Right cardiac atrium (tissue), 5 donors: ENCODE results near the gene HDAC7. TPM values are rescaled to one million over a fixed set of nuclear protein-coding genes. Genes with fewer than 3 reads are reported as not detected.
A peak's percentile ranks its signal among the peaks of the same experiment; 100 is the strongest.

Experiments used
- ATAC-seq, 2 donors: fragments of 200-7000 bp; cut with Tn5 transposase; one replicate each; pipeline versions ENCODE4 v1.8.0 to v1.9.1; 2020; ENCODE audit warnings: moderate library complexity in 2 of 2, mild to moderate bottlenecking in 1 of 2
- DNase-seq, 3 donors: peaks; one replicate each; pipeline ENCODE4 v3.0.0-alpha.2; 2020
- H3K27ac ChIP-seq: one replicate; pipeline ENCODE4 v1.5.1; 2013; ENCODE audit warnings: mild to moderate bottlenecking, low read length, control low read depth, moderate library complexity
- H3K27me3 ChIP-seq: one replicate; pipeline ENCODE4 v1.6.1; 2013; ENCODE audit not compliant: control insufficient read depth, insufficient read depth
- H3K4me1 ChIP-seq: one replicate; pipeline ENCODE4 v1.6.1; 2013; ENCODE audit warnings: low read length; ENCODE audit not compliant: control insufficient read depth, insufficient read depth
- H3K4me3 ChIP-seq: one replicate; pipeline ENCODE4 v1.5.1; 2013; ENCODE audit warnings: low read length, control low read depth
- H3K9me3 ChIP-seq: one replicate; pipeline ENCODE4 v1.6.1; 2013; ENCODE audit warnings: low read length; ENCODE audit not compliant: control insufficient read depth
- WGBS: extraction: QIAGEN DNeasy Blood & Tissue Kit; methylation state at CpG from one replicate; pipeline ENCODE4 v1.1.7; 2013; 5-methylcytosine and 5-hydroxymethylcytosine counted together
- intact Hi-C, 4 donors: fragments of 100-400 bp; cut with DNase I; formaldehyde crosslinking; loops; one replicate each; pipeline versions ENCODE4 v1.11.0 to v1.14.0; 2022 to 2023
- polyA plus RNA-seq: library from polyadenylated mRNA; stranded (reverse); fragments of 200-250 nt; gene quantifications from one replicate; pipeline ENCODE4 v1.2.3, GENCODE V29; 2013
- total RNA-seq, 4 donors: library from RNA; stranded (reverse); fragmentation: NEBNext Ultra II Directional; extraction: Animal tissue kit (Norgen Biotek cat#: 25700); gene quantifications; one replicate each; pipeline ENCODE4 v1.2.1, GENCODE V29; 2021
- donor health status: healthy with polysubstance abuse.
- donor health status: DM: no; HTN: yes; CAD: no.
- donor health status: DM: no; HTN: no; CAD: no.
- donor health status: DM: no; HTN: yes; CAD: no; lungs with severe emphysema.
- donor health status: DM: yes; HTN: yes; CAD: no.

HDAC7 gene
- total and polyA plus RNA-seq, 5 donors = 38.0 to 60.1 (median 49.7) TPM

DNA sequence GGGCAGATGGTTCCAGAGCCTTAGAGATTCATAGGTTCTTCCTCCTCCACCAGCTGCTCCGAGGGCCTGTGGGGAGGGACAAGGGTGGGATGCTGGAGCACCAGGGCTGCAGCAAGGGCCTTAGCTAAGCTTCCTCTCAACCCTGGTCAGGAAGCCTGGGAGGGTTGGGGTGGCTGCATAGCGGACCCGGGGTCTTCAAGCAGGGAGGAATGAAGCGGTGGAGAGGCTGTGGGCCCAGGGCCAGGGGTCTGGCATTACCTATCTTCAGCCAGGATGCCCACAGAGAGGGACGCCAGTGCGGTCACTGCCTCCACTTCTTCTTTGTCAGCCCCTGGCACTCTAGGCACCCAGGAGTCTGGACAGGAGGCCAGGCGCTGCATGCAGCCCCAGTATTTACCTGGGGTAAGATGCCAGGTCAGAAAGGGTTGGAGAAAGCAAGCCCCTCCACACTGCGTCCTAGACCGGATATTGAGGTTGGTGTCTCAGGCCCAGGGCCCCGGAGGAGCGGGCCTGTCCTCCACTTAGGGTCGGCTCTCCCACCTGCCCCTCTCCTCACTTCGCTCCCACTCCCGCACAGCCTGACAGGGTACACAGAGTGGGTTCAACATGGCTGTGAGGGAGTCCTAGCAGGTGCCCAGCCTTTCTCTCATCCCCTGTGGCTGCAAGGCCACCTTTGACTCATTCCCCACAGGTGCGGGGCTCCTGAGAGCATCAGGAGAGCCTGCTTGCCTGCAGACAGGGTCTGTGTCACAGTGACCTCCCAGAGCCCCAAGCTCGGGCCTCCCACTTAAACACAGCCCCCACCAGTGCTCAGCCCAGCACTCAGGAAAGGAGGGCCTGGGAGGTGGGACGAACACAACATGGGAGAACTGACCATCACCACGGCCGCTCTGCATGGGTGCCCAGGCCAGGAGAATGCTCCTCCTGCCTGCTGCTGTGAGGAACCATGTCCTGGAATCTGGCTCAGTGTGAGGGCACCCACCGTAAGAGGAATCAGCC lies 35.6 kb downstream of the HDAC7 start:
- intact Hi-C loops = loop anchor here in 1 of 4 donors (10.0 kb wide), 1 partner anchor 51 kb away; no protein-coding TSS in a partner anchor
- H3K27me3 ChIP-seq = no peaks in the 10 kb centered on the region
- ATAC-seq (no peak), DNase-seq (peak in 1 of 3 donors; percentile 48)
- WGBS = 80% methylated on average over 20 of the region's 20 CpGs
- H3K4me3 ChIP-seq = no peak overlapping the region
- no peaks in the 10 kb centered on the region for H3K4me1 ChIP-seq
- H3K9me3 ChIP-seq = no peaks in the 10 kb centered on the region
- no peak overlapping the region for H3K27ac ChIP-seq

- DNase-seq (no peak), ATAC-seq (no peak)
- Histone ChIP-seq H3K4me3 (no peak overlapping the region), H3K4me1 (peaks cover 6% of the 10 kb centered on the region), H3K9me3 (no peaks in the 10 kb centered on the region), H3K27ac (no peak overlapping the region), H3K27me3 (no peaks in the 10 kb centered on the region)
- 69% methylated on average over 17 of the region's 17 CpGs for WGBS
- intact Hi-C loops = loop anchor here in 1 of 4 donors (10.0 kb wide), 1 partner anchor 52 kb away; no protein-coding TSS in a partner anchor
Measured at GRCh38 chr12:47783024-47783755, 36.5 kb downstream of the HDAC7 start.

GRCh38 chr12:47782372-47782770 lies 37.3 kb downstream of the HDAC7 start:
- peak in 1 of 3 donors; percentile 59 for DNase-seq
- 68% methylated on average over 8 of the region's 8 CpGs for WGBS
- H3K27me3 ChIP-seq = no peaks in the 10 kb centered on the region

DNA sequence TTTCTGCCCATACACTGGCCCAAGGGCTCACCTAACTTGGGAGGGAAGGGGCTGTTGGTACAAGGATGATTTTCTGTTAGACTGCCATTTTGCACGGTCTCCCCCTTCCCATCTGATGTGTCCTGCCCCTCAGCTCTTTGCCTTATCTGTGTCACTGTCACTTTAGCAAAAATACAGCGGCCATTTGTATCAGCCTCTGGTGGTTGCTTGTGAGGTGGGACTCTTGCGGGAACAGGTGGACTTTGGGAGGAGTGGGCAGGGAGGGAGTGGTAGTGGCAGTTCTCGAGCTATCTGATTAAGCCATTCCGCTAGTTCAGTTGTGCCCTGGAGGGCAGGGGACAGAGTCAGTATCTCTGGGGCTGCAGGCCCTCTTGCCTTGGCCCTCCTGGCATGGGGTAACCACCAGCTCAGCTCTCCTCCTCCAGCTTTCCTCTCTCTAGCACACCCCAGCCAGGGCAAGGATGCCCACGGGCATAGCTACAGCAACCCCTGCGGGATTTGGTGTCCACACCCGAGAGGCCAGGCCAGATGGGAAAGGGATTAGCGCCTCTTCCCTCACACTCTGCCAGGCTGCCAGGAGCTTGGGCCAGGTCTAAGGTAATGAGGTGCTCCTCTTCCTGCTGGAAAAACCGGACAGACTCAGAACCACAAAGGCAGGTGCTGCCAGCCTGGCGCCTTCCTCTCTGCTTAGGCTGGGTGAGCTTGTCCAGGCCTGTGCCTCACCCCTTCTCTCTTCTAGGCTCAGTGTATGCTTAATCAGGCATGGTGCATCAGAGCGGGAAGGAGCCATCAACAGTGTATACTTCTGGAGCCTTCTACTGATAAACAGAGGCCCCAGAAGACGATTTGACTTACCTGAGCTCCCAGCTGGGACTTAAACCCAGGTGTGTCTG lies 38.0 kb downstream of the HDAC7 start:
- intact Hi-C loops = loop anchor here in 1 of 4 donors (10.0 kb wide), 1 partner anchor 53 kb away; no protein-coding TSS in a partner anchor
- H3K9me3 ChIP-seq = no peaks in the 10 kb centered on the region
- no peak overlapping the region for H3K27ac ChIP-seq
- ATAC-seq (no peak), DNase-seq (peak in 1 of 3 donors; percentile 47)
- 66% methylated on average over 13 of the region's 13 CpGs for WGBS
- peaks cover 15% of the 10 kb centered on the region for H3K4me1 ChIP-seq
- no peak overlapping the region for H3K4me3 ChIP-seq
- no peaks in the 10 kb centered on the region for H3K27me3 ChIP-seq

More at GRCh38 chr12:47782372-47782770, 37.3 kb downstream of the HDAC7 start:
- Histone ChIP-seq H3K9me3 (no peaks in the 10 kb centered on the region), H3K4me1 (peaks cover 10% of the 10 kb centered on the region), H3K27ac (no peak overlapping the region), H3K4me3 (no peak overlapping the region)
- intact Hi-C loops = loop anchor here in 1 of 4 donors (10.0 kb wide), 1 partner anchor 52 kb away; no protein-coding TSS in a partner anchor
- ATAC-seq = peak in 1 of 2 donors; percentile 2

GRCh38 chr12:47779943-47780504 lies 39.7 kb downstream of the HDAC7 start:
- Histone ChIP-seq H3K4me3 (no peak overlapping the region), H3K27me3 (no peaks in the 10 kb centered on the region), H3K27ac (no peak overlapping the region), H3K9me3 (no peaks in the 10 kb centered on the region), H3K4me1 (peaks cover 26% of the 10 kb centered on the region)
- ATAC-seq (peak; percentile 2 to 14), DNase-seq (peak; percentile 23 to 67 (median 58))
- intact Hi-C loops = loop anchor here (2.0 to 10.0 kb wide), 3 partner anchors 55 to 59 kb away; no protein-coding TSS in a partner anchor
- WGBS = 53% methylated on average over 11 of the region's 11 CpGs

- Histone ChIP-seq H3K27ac (no peak overlapping the region), H3K27me3 (no peaks in the 10 kb centered on the region), H3K4me1 (peaks cover 29% of the 10 kb centered on the region), H3K4me3 (no peak overlapping the region), H3K9me3 (no peaks in the 10 kb centered on the region)
- DNase-seq = peak; percentile 84 to 95 (median 95)
- WGBS = 33% methylated on average over 19 of the region's 19 CpGs
- peak; percentile 68 to 69 for ATAC-seq
- intact Hi-C loops = loop anchor here in 3 of 4 donors (2.0 to 5.0 kb wide), 2 partner anchors 58 to 59 kb away; no protein-coding TSS in a partner anchor
Measured at GRCh38 chr12:47779301-47779942, 40.3 kb downstream of the HDAC7 start.

GRCh38 chr12:47778881-47779280 lies 40.8 kb downstream of the HDAC7 start:
- ATAC-seq (peak in 1 of 2 donors; percentile 1), DNase-seq (peak; percentile 28 to 69 (median 67))
- H3K4me3 ChIP-seq = no peak overlapping the region
- no peak overlapping the region for H3K27ac ChIP-seq
- 44% methylated on average over 14 of the region's 14 CpGs for WGBS
- no peaks in the 10 kb centered on the region for H3K9me3 ChIP-seq
- H3K4me1 ChIP-seq = peaks cover 29% of the 10 kb centered on the region
- no peaks in the 10 kb centered on the region for H3K27me3 ChIP-seq
- intact Hi-C loops = loop anchor here in 3 of 4 donors (2.0 to 5.0 kb wide), 2 partner anchors 58 to 60 kb away; no protein-coding TSS in a partner anchor

GRCh38 chr12:47777741-47778558 lies 41.8 kb downstream of the HDAC7 start:
- ATAC-seq (peak; percentile 1 to 12), DNase-seq (peak; percentile 47 to 79 (median 77))
- Histone ChIP-seq H3K27me3 (no peaks in the 10 kb centered on the region), H3K27ac (no peak overlapping the region), H3K4me1 (peaks cover 29% of the 10 kb centered on the region), H3K4me3 (no peak overlapping the region), H3K9me3 (no peaks in the 10 kb centered on the region)
- intact Hi-C loops = loop anchor here in 3 of 4 donors (2.0 to 5.0 kb wide), 2 partner anchors 59 to 61 kb away; no protein-coding TSS in a partner anchor
- WGBS = 45% methylated on average over 9 of the region's 9 CpGs

DNA sequence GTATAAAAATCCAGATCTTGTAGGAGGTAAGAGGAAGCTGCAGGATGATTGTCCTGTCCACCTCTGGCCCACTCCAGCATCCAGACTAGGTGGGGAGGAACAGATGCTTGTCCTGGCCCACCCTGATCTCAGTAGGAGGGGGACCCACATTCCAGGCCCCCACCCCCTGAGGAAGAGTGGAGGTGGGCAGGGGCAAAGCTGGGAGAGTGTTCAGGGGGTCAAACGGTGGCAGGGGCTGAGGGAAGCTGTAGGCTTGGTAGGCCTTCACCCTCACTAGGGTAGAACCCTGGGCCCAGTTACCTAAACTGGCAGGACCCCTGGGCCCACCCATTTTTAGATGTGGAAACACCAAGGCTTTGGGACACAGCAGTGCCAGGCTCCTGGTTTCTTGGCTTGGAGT lies 42.6 kb downstream of the HDAC7 start:
- Histone ChIP-seq H3K4me3 (no peak overlapping the region), H3K27ac (peak overlapping the region; percentile 1), H3K27me3 (no peaks in the 10 kb centered on the region), H3K4me1 (peaks cover 29% of the 10 kb centered on the region), H3K9me3 (no peaks in the 10 kb centered on the region)
- DNase-seq (peak in 1 of 3 donors; percentile 53), ATAC-seq (no peak)
- intact Hi-C loops = loop anchor here in 2 of 4 donors (5.0 kb wide), 1 partner anchor 60 kb away; no protein-coding TSS in a partner anchor
- WGBS = 42% methylated on average over 1 of the region's 1 CpG
